K562 (cell line): ENCODE measurements around the gene CALD1. TPM values are rescaled to one million over a fixed set of nuclear protein-coding genes. Genes with fewer than 3 reads are reported as not detected.
A peak's percentile ranks its signal among the peaks of the same experiment; 100 is the strongest.

ENCODE experiments used
- ARID1B ChIP-seq: fragments of 450-650 bp; IDR thresholded peaks from 2 replicates; pipeline ENCODE4 v1.6.1; 2016; ENCODE audit warnings: antibody characterized with exemption, mild to moderate bottlenecking, inconsistent platforms
- ATF1 ChIP-seq, 2 experiments: fragments of 450-650 bp in 1 of 2; IDR thresholded peaks; 2 replicates each; pipeline ENCODE4 v1.6.1; 2016; ENCODE audit warnings: missing compliant biosample characterization in 1 of 2, missing genetic modification characterization in 1 of 2
- CHCHD3 ChIP-seq: fragments of 250-450 bp; sonication (Bioruptor Pico); IDR thresholded peaks from 2 replicates; pipeline ENCODE4 v2.1.2; 2022; ENCODE audit warnings: mild to moderate bottlenecking
- EHMT2 ChIP-seq: fragments of 450-650 bp; IDR thresholded peaks from 2 replicates; pipeline ENCODE4 v1.6.1; 2018; ENCODE audit warnings: antibody characterized with exemption
- MCM3 ChIP-seq: fragments of 450-650 bp; IDR thresholded peaks from 2 replicates; pipeline ENCODE4 v1.6.1; 2016
- MCM7 ChIP-seq, 2 experiments: fragments of 450-650 bp; IDR thresholded peaks; 2 replicates each; pipeline ENCODE4 v1.6.1; 2016 to 2018
- NCOA1 ChIP-seq: fragments of 450-650 bp; IDR thresholded peaks from 2 replicates; pipeline ENCODE4 v1.6.1; 2016; ENCODE audit warnings: low read depth
- NFE2 ChIP-seq: IDR thresholded peaks from 2 replicates; pipeline ENCODE4 v1.6.1; 2014; ENCODE audit warnings: antibody characterized with exemption, low read depth
- SRF ChIP-seq, 2 experiments: fragments of 250-450, 450-650 bp in 1 of 2; sonication (Bioruptor Pico) in 1 of 2; sonication (generic) in 1 of 2; formaldehyde crosslinking; IDR thresholded peaks; 2 replicates each; pipeline versions ENCODE4 v1.5.0 to v1.5.1; 2020 to 2022; ENCODE audit warnings: mild to moderate bottlenecking in 1 of 2, missing genetic modification reagents in 1 of 2
- TAF7 ChIP-seq: fragments of 450-650 bp; IDR thresholded peaks from 2 replicates; pipeline ENCODE4 v1.6.1; 2016; ENCODE audit warnings: missing genetic modification characterization, missing compliant biosample characterization
- TEAD1 ChIP-seq, 2 experiments: fragments of 450-650 bp in 1 of 2; sonication (generic) in 1 of 2; formaldehyde crosslinking; IDR thresholded peaks; 2 replicates each; pipeline versions ENCODE4 v1.4.0 to v1.8.0; 2020 to 2022; ENCODE audit warnings: mild to moderate bottlenecking in 2 of 2, missing genetic modification reagents in 1 of 2
- ZNF224 ChIP-seq: sonication (generic); formaldehyde crosslinking; IDR thresholded peaks from 2 replicates; pipeline ENCODE4 v1.8.0; 2022; ENCODE audit warnings: mild to moderate bottlenecking, missing genetic modification reagents
- polyA plus RNA-seq, 8 experiments: library from polyadenylated mRNA; depleted of rRNA in 4 of 8; stranded (reverse) in 5 of 8; unstranded in 3 of 8; fragments of >200 nt; fragmentation: Nextera tagmentation in 2 of 8; fragmentation: Illumina TruSeq in 1 of 8; extraction: Ambion mirVana in 2 of 8; extraction: Trizol in 1 of 8; gene quantifications; 2 replicates each; pipeline versions ENCODE4 v1.2.1 to v1.2.3, GENCODE V29; 2011 to 2014; ENCODE audit warnings: inconsistent platforms in 1 of 8, missing spikeins in 1 of 8
- total RNA-seq, 7 experiments: library from RNA; depleted of rRNA in 6 of 7; stranded (reverse); fragments of >200 nt in 6 of 7; fragmentation: Illumina TruSeq in 2 of 7; extraction: Trizol in 2 of 7; gene quantifications; 2 replicates each; pipeline versions ENCODE4 v1.2.1 to v1.2.3, GENCODE V29; 2011 to 2021; ENCODE audit warnings: low replicate concordance in 1 of 7
- TF ChIP-seq, protein P1 (sequence below): fragments of 450-650 bp; IDR thresholded peaks from 2 replicates; pipeline ENCODE4 v1.6.1; 2016; ENCODE audit warnings: missing biosample characterization, missing genetic modification characterization
- TF ChIP-seq, protein P2 (sequence below): fragments of 450-650 bp; IDR thresholded peaks from 2 replicates; pipeline ENCODE4 v1.6.1; 2016
- TF ChIP-seq, protein P3 (sequence below): fragments of 450-650 bp; IDR thresholded peaks from 2 replicates; pipeline ENCODE4 v1.6.1; 2018; ENCODE audit not compliant: partially characterized antibody
- TF ChIP-seq, protein P4 (sequence below): fragments of 250-450 bp; sonication (Bioruptor Pico); IDR thresholded peaks from 2 replicates; pipeline ENCODE4 v1.8.0; 2021; ENCODE audit warnings: moderate library complexity, mild to moderate bottlenecking, inconsistent platforms

The CALD1 gene
- total and polyA plus RNA-seq, 9 of the 15 experiments (the other 6 are each of a cell fraction or from before 2014, with no cell fraction given), result 0.40 TPM; not detected in 8

DNA sequence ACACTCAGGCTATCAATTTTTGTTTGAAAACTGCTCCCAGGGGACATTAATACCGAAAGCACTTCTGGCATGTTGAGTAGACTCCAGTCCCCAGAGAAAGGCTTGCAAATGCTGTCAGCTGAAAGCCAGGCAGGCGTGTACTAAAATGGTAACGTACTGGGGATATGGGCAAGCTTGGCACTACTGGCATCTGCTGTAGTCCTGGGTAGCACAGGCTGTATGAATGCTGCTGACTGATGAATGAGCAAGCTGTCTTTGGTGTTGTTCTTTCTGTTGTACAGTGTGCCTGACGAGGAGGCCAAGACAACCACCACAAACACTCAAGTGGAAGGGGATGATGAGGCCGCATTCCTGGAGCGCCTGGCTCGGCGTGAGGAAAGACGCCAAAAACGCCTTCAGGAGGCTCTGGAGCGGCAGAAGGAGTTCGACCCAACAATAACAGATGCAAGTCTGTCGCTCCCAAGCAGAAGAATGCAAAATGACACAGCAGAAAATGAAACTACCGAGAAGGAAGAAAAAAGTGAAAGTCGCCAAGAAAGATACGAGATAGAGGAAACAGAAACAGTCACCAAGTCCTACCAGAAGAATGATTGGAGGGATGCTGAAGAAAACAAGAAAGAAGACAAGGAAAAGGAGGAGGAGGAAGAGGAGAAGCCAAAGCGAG, 153.4 kb downstream of the CALD1 start (continued):
- TF ChIP-seq, protein P1, sequence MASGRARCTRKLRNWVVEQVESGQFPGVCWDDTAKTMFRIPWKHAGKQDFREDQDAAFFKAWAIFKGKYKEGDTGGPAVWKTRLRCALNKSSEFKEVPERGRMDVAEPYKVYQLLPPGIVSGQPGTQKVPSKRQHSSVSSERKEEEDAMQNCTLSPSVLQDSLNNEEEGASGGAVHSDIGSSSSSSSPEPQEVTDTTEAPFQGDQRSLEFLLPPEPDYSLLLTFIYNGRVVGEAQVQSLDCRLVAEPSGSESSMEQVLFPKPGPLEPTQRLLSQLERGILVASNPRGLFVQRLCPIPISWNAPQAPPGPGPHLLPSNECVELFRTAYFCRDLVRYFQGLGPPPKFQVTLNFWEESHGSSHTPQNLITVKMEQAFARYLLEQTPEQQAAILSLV (tag), result no peak
- TF ChIP-seq ATF1 (CRISPR knock-in tag; IDR thresholded peaks at IDR 0.05) (no peak), ATF1 (tag; IDR thresholded peaks at IDR 0.05) (0 out of 2 replicates have a peak, but pooled peaks have one; percentile 13), MCM3 (peak; percentile 56; the same call in 1 of the 2 replicates), TEAD1 (CRISPR knock-in tag; IDR thresholded peaks at IDR 0.05) (peak in 1 of 2 experiments; percentile 48; a peak in 1 of 4 replicates), TAF7 (tag) (peak; percentile 94), ZNF224 (CRISPR knock-in tag) (no peak), NCOA1 (no peak), SRF (CRISPR knock-in tag; IDR thresholded peaks at IDR 0.05) (no peak), EHMT2 (peak; percentile 82), ARID1B (peak; percentile 46; the same call in 1 of the 2 replicates), CHCHD3 (CRISPR knock-in tag) (no peak), NFE2 (peak; percentile 89), MCM7 (IDR thresholded peaks at IDR 0.05) (0 out of 4 replicates have a peak, but pooled peaks of 1 of the 2 experiments have one; percentile 65)
- TF ChIP-seq, protein P2, sequence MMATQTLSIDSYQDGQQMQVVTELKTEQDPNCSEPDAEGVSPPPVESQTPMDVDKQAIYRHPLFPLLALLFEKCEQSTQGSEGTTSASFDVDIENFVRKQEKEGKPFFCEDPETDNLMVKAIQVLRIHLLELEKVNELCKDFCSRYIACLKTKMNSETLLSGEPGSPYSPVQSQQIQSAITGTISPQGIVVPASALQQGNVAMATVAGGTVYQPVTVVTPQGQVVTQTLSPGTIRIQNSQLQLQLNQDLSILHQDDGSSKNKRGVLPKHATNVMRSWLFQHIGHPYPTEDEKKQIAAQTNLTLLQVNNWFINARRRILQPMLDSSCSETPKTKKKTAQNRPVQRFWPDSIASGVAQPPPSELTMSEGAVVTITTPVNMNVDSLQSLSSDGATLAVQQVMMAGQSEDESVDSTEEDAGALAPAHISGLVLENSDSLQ, result 0 out of 2 replicates have a peak, but pooled peaks have one; percentile 13
- TF ChIP-seq, protein P3, sequence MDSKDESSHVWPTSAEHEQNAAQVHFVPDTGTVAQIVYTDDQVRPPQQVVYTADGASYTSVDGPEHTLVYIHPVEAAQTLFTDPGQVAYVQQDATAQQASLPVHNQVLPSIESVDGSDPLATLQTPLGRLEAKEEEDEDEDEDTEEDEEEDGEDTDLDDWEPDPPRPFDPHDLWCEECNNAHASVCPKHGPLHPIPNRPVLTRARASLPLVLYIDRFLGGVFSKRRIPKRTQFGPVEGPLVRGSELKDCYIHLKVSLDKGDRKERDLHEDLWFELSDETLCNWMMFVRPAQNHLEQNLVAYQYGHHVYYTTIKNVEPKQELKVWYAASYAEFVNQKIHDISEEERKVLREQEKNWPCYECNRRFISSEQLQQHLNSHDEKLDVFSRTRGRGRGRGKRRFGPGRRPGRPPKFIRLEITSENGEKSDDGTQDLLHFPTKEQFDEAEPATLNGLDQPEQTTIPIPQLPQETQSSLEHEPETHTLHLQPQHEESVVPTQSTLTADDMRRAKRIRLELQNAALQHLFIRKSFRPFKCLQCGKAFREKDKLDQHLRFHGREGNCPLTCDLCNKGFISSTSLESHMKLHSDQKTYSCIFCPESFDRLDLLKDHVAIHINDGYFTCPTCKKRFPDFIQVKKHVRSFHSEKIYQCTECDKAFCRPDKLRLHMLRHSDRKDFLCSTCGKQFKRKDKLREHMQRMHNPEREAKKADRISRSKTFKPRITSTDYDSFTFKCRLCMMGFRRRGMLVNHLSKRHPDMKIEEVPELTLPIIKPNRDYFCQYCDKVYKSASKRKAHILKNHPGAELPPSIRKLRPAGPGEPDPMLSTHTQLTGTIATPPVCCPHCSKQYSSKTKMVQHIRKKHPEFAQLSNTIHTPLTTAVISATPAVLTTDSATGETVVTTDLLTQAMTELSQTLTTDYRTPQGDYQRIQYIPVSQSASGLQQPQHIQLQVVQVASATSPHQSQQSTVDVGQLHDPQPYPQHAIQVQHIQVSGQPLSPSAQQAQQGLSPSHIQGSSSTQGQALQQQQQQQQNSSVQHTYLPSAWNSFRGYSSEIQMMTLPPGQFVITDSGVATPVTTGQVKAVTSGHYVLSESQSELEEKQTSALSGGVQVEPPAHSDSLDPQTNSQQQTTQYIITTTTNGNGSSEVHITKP, result no peak
- TF ChIP-seq, protein P4, sequence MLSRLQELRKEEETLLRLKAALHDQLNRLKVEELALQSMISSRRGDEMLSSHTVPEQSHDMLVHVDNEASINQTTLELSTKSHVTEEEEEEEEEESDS, result no peak
